Bone marrow (tissue), 2 donors: ENCODE results near the gene MEN1.

Source experiments
- DNase-seq, 2 donors: peaks; one replicate each; lab custom pipeline; 2025; lab: John Stamatoyannopoulos, UW

Gene MEN1

GRCh38 chr11:64801561-64802369 is 8.6 kb downstream of the MEN1 start:
- no peak for DNase-seq

DNA sequence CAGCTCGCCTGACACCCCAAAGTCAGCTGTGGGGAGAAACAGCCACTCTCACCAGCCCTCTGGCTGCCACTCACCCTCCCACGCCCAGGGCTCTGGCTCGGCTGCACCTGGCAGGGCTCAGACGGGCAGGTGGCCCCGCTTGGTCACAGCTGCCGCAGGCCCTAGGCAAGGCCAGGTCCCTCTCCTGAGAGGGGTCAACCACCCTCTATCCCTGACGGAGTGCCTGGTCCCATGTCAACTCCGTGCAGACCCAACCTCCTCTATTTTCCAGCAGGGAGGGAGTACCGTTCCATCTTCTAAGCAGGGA is 9.2 kb downstream of the MEN1 start:
- DNase-seq: no peak

DNA sequence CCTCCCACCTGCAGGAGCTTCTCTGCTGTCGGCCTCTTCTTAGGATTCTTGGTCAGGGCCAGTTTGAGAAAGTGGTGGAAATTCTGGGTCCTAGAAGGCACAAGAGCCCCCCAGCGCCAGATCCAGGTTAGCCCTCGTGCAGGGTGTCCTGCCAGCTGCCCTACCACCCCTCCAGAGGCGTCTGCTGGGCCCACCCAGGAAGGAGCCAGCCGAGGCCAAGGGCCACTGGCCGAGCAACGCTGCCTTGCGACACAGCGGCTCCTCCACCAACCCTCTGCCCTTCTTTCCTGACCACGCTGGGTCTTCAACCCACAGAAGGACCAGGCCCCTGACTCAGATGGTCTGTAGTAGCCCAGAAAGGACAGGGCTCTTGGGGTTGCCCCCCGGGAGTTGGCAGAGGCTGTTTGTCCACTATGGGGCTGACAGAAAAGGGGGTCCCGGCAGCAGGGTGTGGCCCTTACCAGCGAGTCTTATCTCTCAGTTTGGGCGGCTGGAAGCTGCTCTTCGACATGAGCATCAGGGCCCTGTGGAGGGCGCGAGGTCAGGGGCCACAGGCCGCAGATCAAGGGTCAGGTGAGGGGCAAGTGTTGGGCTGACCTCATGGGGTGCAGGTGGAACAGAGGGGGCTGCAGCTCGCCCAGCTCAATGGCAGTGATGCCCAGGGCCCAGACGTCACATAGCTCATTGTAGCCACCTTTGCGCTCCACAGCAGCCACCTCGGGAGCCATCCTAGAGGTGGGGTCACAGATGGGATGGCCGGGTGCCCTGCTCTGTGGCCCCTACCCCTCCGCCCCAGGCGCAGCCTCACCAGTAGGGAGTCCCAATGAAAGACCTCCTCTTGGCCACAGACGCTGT is 9.8 kb downstream of the MEN1 start:
- no peak for DNase-seq

GRCh38 chr11:64799623-64800302 is 10.6 kb downstream of the MEN1 start:
- DNase-seq: no peak

GRCh38 chr11:64799256-64799622 is 11.1 kb downstream of the MEN1 start:
- no peak for DNase-seq

DNA sequence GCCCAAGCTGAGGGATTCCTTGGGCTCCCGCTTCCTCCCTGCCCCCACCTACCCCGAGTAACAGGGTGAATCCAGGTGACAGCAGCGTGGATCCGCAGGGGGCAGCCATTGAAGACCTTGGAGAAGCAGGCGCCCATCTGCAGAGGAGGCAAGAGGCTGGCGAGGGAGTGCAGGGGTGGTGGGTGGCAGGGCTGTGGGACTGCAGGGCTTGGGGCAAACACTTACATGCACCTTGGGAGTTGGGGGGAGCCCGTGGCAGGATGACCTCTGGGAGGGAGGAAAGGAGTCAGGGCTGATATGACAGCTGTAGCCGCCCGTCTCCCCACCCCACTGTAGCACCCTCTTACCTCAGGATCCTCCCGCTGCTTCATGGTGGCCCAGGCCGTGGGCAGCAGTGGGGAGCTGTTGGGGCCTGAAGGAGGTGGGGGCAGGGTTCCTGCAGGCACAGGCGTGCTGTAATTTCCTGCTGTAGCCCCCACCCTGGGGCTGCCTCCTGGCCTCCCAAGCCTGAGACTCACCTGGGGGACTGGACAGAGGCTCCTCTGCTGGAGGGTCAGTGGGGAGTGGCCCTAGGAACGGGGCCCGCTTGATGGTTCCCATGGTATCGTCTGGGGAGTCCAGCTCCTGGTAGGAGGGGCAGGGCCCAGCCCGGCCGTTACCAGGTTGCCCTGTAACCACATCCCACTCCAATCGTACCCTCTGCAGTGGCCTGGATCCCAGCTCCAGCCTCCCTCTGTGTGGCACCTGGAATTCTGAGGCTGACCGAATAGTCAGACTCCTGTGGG is 13.4 kb downstream of the MEN1 start:
- no peak for DNase-seq

- no peak for DNase-seq
These were observed 14.1 kb downstream of the MEN1 start for GRCh38 chr11:64796047-64796756.

DNA sequence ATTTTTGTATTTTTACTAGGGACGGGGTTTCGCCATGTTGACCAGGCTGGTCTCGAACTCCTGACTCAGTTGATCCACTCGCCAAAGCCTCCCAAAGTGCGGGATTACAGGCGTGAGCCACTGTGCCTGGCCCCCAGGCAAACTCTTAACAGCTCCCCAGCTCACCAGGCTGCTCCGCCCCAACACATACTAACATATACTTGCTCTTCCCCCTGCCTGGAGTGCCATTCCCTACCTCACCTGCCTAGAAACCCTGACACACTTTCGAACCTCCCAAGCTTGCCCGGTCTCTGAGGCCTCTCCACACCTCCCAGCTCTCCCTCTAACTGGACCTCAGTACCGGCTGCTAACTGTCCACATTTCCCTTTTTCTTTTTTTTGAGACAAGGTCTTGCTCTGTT is 15.8 kb downstream of the MEN1 start:
- no peak for DNase-seq

DNA sequence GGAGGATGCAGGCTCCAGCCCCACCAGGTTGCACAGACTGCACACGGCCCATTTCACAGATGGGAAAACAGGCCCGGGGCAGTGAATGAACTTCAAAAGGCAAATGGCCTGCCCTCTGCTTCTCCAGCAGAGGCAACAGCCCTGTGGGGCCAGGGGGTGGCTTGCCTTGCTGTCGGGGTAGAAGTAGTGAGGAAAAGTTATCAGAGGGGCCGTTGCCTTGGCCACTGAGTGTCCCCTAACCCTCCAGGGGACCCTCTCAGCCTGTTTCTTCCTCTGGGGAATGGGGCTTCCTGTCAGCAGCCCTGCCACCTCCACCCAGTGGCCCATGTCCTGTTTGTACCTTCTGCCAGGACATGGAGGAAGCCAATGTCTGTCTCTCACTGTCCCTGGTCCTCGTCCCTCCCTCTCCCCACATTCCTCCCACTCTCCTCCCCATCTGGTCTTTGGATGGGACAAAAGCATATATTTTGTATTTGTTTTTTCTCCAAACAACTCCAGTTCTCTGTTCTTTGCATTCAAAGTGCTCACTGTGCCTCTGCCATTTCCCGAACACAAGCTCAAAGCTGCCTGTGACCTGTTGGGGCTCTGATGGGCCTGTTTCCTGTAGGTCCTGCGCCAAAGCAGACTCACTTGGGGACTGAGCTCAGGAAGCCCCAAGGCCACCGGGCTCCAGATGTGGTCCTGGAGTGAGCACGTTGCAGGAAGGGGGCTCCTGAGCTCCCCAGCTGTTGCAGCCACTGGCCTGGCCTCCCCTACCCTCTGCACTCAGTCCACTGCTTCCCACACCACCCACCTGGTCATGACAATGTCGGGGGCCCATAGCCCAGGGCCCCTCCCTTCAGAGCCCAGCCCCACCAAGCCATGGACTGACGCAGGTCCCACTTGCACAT is 16.8 kb downstream of the MEN1 start:
- DNase-seq: no peak

GRCh38 chr11:64792482-64792881 is 17.9 kb downstream of the MEN1 start:
- DNase-seq: no peak

GRCh38 chr11:64791781-64792291 is 18.5 kb downstream of the MEN1 start:
- no peak for DNase-seq

DNA sequence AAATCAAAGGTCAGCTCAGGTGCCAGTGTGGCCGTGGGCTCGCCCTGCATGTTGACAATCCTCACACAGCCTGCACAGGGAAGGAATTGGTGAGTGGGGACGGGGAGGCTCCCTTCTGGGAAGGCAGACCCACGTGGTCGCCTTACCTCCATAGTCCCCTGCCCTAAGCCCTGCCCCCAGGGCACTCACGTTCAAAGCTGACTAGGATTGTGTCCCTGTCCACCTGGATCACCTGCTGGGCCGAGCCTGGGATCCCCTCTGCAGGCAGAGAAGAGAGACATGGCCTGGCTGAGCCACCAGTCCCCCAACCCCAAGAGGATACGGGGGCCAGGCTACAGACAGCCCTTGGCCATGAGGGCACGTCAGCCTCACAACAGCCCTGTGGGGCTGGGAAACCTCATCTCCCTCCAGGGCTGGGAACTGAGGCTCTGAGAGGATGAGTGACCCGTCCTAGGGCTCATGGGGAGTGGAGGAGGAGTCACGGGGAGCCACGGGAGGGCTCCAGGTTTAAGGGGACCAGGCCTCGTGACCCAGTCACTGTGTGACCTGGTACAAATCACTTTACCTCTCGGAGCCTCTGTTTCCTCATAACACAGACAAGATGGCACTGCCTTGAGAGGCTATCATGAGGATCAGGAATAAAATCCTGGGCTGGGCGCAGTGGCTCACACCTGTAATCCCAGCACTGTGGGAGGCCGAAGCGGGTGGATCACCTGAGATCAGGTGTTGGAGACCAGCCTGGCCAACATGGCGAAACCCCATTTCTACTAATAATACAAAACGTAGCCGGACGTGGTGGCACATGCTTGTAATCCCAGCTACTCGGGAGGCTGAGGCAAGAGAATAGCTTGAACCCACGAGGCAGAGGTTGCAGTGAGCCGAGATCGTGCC is 19.9 kb downstream of the MEN1 start:
- no peak for DNase-seq

DNA sequence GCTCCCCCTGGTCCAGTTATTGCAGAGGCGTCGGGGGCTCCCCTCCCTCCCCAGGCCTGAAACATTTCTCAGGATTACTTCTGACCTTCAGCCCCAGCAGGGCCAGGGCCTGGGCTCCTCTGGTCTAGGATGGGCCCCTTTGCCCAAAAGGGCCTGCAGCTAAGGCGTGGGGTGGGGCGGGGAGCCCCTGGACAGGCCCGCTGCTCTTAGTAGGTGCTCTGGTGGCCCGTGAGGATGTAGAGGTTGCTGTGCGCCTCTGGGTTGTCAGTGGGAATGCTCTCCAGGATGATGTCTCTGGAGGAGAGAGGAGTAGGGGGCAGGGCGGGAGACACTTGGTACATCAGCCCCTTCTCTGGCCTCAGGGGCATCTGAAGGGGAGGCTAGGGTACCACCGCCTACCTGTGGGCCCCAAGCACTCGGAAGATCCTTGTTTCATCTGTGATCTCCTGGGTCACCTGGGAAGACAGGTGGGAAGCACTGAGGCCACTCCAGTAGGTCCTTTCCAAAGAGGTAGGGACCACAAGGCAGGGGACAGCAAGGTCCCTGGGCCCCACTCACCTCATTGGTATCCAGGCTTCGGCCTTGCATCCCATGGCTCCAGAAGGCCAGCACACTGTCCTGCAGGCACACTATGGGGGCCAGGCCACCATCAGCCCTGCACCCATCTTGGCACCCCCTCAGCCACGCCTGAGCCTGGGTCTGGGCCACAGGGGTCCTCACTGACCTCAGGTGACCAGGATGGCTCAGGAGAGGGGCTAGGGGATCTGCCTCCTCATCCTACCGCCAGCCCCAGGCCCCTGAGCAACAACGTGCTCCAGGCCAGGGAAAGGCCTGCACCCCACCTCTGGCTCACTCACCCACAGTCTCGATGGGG is 20.8 kb downstream of the MEN1 start:
- no peak for DNase-seq

DNA sequence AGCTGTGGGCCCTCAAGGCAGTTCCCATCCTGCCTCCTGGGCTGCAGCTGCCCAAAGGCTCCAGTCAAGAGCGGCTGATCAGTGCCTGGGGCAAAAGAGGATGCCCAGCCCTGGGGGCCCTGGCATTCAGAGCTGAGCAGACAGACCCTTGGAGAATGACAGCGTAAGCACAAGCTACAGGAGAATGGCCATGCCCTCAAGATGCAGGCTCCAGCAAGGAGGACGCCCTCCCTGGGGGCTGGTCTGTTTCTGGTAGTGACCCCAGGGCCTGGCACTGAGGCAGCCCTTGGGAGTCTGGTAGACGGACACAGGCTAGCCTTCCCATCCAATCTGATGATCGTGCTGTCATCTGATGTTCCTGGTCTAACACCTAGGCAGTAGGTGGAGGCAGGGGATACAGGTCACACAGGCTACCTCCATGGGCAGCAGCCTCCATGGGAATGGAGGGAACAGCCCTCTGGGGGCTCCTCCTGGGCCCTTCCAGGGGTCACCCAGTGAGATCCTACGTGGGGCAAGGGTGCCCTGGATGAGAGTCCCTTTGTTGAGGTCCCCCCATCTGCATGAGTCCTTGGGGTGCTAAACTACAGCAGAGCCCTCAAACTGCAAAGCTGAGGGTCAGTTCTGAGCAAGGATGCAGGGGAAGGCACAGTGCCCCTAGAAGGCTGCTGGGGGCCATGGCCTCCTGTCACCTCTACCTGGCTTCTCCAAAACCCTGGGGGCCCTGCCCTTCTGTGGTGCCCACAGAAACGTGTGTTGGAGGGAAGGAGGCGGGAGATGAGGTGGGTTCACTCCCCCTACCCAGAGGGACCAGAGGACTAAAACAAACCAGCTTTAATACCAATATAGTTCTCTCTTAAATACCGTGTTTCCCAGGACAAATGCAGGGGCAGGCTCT is 21.8 kb downstream of the MEN1 start:
- no peak for DNase-seq

GRCh38 chr11:64787526-64788320 is 22.6 kb downstream of the MEN1 start:
- peak; percentile 28 to 48 for DNase-seq

- DNase-seq: no peak
These were observed 24.0 kb downstream of the MEN1 start for GRCh38 chr11:64786308-64786707.
